Measurements from ENCODE around the gene RTKN. TPM values are rescaled to one million over a fixed set of nuclear protein-coding genes. Genes with fewer than 3 reads are reported as not detected.
"Not testable (repeated sequence)": the region's sequence is repeated elsewhere in the genome, so short reads cannot be mapped to it uniquely, and the experiment has no call there.

The RTKN gene
- total RNA-seq, 1 donor from 2014 or later: 88.4 TPM

GRCh38 chr2:74462054-74462785, 20.5 kb upstream of the RTKN start:
- no peak overlapping the region for H3K4me3 ChIP-seq (ENCODE audit: low read depth, low read length)
- H3K36me3 ChIP-seq (ENCODE audit: control insufficient read depth, insufficient read depth, low read length): no peaks in the 10 kb centered on the region
- TF ChIP-seq, protein P1, sequence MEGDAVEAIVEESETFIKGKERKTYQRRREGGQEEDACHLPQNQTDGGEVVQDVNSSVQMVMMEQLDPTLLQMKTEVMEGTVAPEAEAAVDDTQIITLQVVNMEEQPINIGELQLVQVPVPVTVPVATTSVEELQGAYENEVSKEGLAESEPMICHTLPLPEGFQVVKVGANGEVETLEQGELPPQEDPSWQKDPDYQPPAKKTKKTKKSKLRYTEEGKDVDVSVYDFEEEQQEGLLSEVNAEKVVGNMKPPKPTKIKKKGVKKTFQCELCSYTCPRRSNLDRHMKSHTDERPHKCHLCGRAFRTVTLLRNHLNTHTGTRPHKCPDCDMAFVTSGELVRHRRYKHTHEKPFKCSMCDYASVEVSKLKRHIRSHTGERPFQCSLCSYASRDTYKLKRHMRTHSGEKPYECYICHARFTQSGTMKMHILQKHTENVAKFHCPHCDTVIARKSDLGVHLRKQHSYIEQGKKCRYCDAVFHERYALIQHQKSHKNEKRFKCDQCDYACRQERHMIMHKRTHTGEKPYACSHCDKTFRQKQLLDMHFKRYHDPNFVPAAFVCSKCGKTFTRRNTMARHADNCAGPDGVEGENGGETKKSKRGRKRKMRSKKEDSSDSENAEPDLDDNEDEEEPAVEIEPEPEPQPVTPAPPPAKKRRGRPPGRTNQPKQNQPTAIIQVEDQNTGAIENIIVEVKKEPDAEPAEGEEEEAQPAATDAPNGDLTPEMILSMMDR (IDR thresholded peaks at IDR 0.05; ENCODE audit: insufficient read depth, low read length, poor library complexity, severe bottlenecking): no peak
- DNase-seq (ENCODE audit: low read depth): no peak
- H3K27me3 ChIP-seq (ENCODE audit: control insufficient read depth, insufficient read depth, low read length): no peaks in the 10 kb centered on the region

- Histone ChIP-seq H3K4me3 (ENCODE audit: low read depth, low read length) (no peak overlapping the region), H3K27me3 (ENCODE audit: control insufficient read depth, insufficient read depth, low read length) (no peaks in the 10 kb centered on the region), H3K36me3 (ENCODE audit: control insufficient read depth, insufficient read depth, low read length) (no peaks in the 10 kb centered on the region)
- DNase-seq (ENCODE audit: low read depth): no peak
- TF ChIP-seq, protein P1 (IDR thresholded peaks at IDR 0.05; ENCODE audit: insufficient read depth, low read length, poor library complexity, severe bottlenecking): no peak
Observed at GRCh38 chr2:74461187-74462053, 19.7 kb upstream of the RTKN start.

DNA sequence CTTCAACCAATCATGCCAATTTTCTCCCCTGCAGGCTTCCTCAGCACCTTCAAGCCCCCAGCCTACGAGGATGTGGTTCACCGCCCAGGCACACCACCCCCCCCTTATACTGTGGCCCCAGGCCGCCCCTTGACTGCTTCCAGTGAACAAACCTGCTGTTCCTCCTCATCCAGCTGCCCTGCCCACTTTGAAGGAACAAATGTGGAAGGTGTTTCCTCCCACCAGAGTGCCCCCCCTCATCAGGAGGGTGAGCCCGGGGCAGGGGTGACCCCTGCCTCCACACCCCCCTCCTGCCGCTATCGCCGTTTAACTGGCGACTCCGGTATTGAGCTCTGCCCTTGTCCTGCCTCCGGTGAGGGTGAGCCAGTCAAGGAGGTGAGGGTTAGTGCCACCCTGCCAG, 18.4 kb upstream of the RTKN start:
- not testable (repeated sequence) for H3K4me3 ChIP-seq (ENCODE audit: low read depth, low read length); DNase-seq (ENCODE audit: low read depth); H3K27me3 ChIP-seq (ENCODE audit: control insufficient read depth, insufficient read depth, low read length); H3K36me3 ChIP-seq (ENCODE audit: control insufficient read depth, insufficient read depth, low read length)

DNA sequence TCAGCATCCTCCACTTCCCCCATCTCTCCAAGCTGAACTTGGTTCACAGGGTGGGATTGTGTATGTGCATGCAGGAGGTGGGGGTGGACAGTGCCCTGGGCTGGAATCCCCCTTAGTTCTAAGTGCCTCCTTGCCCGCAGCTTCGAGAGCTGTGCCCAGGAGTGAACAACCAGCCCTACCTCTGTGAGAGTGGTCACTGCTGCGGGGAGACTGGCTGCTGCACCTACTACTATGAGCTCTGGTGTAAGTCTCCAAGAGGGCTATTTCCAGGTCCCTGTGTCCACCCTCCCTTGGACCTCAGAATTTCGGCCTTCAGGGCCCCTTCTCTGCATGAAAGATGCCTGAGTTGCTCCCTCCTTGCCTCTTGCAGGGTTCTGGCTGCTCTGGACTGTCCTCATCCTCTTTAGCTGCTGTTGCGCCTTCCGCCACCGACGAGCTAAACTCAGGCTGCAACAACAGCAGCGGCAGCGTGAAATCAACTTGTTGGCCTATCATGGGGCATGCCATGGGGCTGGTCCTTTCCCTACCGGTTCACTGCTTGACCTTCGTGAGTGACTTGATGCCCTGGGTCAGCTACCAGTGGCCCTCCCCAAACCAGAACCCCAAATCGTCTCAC, 17.9 kb upstream of the RTKN start:
- H3K4me3 ChIP-seq (ENCODE audit: low read depth, low read length): peak overlapping the region; percentile 88
- not testable (repeated sequence) for DNase-seq (ENCODE audit: low read depth); H3K36me3 ChIP-seq (ENCODE audit: control insufficient read depth, insufficient read depth, low read length); H3K27me3 ChIP-seq (ENCODE audit: control insufficient read depth, insufficient read depth, low read length)

DNA sequence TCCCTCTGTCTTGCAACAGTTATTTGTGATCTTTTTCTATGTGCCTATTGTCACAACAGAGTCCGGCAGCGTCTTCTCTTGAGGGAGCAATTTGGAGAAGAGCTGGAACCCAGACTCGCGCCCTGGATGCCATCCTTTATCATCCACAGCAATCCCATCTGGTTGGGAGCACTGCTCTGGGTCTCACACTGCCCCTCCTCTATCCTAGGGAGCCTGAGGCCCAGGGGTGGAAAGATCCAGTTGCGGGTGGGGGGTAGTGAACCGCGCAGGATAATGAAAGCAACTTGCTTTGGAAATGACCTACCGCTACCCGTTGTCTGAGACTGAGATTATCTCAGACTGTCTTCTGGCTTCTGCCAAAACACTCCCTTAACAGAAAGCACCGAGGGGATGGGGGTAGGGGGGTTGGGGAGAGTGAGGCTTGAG, 17.2 kb upstream of the RTKN start:
- DNase-seq (ENCODE audit: low read depth): no peak
- TF ChIP-seq, protein P1 (IDR thresholded peaks at IDR 0.05; ENCODE audit: insufficient read depth, low read length, poor library complexity, severe bottlenecking): no peak
- H3K27me3 ChIP-seq (ENCODE audit: control insufficient read depth, insufficient read depth, low read length): no peaks in the 10 kb centered on the region
- peak overlapping the region; percentile 88 for H3K4me3 ChIP-seq (ENCODE audit: low read depth, low read length)
- no peaks in the 10 kb centered on the region for H3K36me3 ChIP-seq (ENCODE audit: control insufficient read depth, insufficient read depth, low read length)

DNA sequence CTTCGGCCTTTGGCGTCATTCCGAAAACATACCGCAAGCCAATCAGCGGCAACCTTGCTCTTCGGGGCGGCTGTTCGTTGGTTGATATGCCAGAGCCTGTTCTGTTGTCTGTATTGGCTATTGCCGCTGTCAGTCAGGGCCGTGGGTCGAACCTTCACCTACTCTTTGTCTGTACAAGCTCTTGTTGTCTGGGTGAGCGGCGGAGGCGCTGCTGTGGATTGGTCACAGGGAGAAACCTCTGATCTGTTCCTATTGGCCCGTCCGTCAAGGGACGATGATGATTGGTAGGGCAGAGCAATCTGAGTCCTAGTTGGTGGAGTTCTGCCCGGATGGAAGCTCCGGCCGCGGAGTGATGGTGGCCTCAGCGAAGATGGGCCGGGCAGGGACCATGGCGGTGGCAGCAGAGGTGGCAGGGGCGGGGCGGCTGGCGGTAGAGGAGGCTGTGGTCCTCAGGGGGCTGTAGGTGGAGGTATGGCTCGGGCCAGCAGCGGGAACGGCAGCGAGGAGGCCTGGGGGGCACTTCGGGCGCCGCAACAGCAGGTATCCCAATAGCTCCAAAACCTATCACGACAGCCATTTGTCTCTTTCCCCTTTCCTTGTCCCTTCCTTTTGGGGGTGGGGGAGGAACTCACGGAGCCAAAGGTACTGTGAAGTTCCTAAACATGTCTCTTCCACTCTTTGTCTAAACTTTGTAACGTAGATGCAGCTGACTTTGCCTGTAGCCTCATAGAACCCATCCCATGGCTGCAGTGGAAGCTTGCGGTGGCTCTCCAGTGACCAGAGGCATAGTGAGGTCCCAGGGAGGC, 16.6 kb upstream of the RTKN start, which contains the start of gene WBP1:
Gene WBP1 (plus strand): TSS at position 307 of the 806 bp plus-strand sequence. CDS start 165 bp downstream, at position 472.
- TF ChIP-seq, protein P1 (IDR thresholded peaks at IDR 0.05; ENCODE audit: insufficient read depth, low read length, poor library complexity, severe bottlenecking): no peak
- H3K27me3 ChIP-seq (ENCODE audit: control insufficient read depth, insufficient read depth, low read length): no peaks in the 10 kb centered on the region
- H3K36me3 ChIP-seq (ENCODE audit: control insufficient read depth, insufficient read depth, low read length): no peaks in the 10 kb centered on the region
- peak within 1 kb of the TSS; percentile 88 for H3K4me3 ChIP-seq (ENCODE audit: low read depth, low read length)
- peak; percentile 100 for DNase-seq (ENCODE audit: low read depth)
